ENCODE measurements around the gene GREB1.

The GREB1 gene

DNA sequence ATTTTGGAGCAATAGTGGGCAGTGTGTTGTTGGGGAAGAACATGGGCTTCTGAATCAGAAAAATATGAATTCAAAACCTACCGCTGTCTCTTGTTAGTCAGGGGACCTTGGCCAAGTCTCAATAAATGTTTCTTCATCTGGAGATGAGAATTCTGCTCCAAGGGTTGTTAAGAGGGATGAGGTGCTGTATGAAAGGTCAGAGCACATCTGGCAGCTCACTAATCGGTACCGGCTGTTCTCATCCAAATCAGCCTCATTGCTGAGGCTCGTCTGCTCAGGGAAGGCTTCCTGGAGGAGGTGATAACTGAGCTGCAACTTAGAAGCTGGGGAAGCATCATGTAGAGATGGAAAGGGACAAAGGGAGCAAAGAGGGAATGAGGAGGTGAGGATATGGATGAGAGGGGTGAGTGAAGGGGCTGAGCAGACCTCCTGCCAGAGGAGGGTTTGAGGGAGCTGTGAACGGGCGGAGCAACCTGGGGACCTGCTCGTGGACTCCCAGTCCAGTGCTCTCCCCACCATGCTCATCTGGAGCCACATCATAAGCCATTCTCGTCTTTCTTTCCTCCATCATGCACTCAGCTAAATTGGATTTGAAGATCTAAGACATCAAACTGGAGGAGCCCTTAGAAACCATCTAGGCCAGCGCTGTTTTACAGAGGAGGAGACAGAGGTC lies 47.4 kb downstream of the GREB1 start:
- no peak for DNase-seq (ENCODE audit: low read depth in 2 of 2)

DNA sequence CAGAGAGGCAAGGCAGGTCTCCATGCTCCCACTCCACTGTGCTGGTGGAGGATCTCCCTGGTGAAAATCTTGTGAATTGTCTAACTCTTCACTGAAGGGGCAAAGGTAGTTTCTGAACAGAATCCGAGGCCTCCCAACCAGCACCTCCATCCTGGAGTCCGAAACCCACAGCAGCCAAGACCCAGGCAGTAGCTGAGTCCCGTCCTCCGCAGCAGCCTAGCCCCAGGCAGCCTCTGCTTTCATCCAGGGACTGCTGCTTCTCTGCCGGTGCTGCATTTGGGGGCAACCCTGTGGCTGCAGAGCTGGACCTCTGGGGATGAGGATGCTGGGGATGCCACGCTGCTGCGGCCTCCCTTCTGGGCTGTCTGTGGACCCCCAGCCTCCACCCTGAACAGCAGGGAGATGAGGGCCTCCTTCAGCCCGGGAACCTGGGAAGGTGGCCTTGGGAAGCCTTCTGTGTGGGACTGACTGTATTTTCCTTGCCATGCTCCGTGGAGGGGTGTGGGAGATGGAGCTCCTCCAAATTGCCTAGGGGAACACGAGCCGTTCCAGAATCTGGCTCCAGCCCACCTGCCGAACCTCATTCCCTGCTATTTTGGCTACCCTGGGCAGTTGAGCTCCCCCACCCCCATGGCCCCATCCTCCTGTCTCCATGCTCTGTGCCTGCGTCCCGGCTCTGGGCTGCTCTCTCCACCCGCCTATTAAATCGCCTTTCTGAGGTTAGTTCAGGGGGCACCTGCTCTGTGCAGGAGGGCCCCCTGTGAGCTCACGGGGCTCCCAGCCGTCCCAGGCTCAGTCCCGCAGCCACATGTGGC lies 48.2 kb downstream of the GREB1 start:
- DNase-seq (ENCODE audit: low read depth in 2 of 2): no peak

GRCh38 chr2:11582612-11582861 lies 48.7 kb downstream of the GREB1 start:
- no peak for DNase-seq (ENCODE audit: low read depth in 2 of 2)

- DNase-seq (ENCODE audit: low read depth in 2 of 2): peak; percentile 45 to 59
Measured at GRCh38 chr2:11582862-11583752, 49.3 kb downstream of the GREB1 start.

DNA sequence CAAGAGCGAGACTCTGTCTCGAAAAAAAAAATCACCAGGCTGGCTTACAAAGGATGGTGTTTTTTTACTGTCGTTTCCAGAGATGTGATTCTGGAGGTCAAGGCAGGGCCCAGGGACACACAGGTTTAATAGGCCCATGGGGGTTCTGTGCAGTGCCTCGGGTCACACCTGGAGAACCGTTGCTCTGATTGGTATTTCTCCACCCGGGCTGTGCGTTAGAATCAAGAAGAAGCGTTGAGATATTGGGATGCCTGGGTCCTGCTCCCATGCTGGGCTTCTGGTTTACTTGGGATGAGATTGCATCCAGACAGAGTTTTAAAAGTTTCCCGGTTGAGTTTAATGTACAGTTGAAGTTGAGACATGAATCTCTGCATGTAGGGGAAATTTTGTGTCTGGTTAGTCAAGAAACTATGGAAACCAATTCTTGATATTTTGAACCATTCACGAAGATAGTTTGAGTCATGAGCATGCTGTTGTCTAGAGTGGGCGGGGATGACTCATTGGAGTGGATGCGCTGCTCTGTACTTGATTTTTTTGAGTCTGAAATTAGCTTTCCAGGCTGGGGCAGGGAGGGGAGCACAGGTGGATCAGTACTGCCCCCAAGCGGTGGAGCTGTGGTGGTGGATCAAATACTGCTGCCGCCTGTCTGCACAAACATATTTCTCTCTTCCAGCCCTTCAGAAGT lies 50.1 kb downstream of the GREB1 start:
- peak; percentile 81 to 83 for DNase-seq (ENCODE audit: low read depth in 2 of 2)

- no peak for DNase-seq (ENCODE audit: low read depth in 2 of 2)
Measured at GRCh38 chr2:11584525-11585056, 50.7 kb downstream of the GREB1 start.

GRCh38 chr2:11585071-11585470 lies 51.2 kb downstream of the GREB1 start:
- DNase-seq (ENCODE audit: low read depth in 2 of 2): no peak

- no peak for DNase-seq (ENCODE audit: low read depth in 2 of 2)
Measured at GRCh38 chr2:11588228-11589110, 54.6 kb downstream of the GREB1 start.

- DNase-seq (ENCODE audit: low read depth in 2 of 2): no peak
Measured at GRCh38 chr2:11589316-11589940, 55.6 kb downstream of the GREB1 start.

GRCh38 chr2:11590193-11590592 lies 56.3 kb downstream of the GREB1 start:
- DNase-seq (ENCODE audit: low read depth in 2 of 2): no peak

DNA sequence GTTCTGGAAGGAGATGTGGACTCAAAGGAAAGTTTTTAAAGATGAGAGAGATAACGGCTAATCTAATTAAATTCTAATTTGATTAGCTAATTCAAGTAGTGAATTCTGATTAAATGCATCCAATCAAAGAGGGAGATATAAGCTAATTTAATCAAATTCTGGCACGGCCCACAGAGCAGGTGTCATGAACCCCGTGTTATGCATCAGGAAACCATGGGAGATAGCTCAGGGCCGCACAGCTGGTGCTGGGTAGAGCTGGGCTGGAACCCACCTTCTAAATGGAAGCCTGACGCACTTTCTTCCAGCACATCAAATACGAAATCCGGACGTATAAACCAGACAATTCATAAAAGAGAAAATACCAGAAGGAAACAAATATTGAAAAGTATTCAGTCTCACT lies 57.2 kb downstream of the GREB1 start:
- DNase-seq (ENCODE audit: low read depth in 2 of 2): no peak

- DNase-seq (ENCODE audit: low read depth in 2 of 2): no peak
Measured at GRCh38 chr2:11592671-11593574, 59.1 kb downstream of the GREB1 start.

- no peak for DNase-seq (ENCODE audit: low read depth in 2 of 2)
Measured at GRCh38 chr2:11596801-11597200, 63.0 kb downstream of the GREB1 start.

- no peak for DNase-seq (ENCODE audit: low read depth in 2 of 2)
Measured at GRCh38 chr2:11597538-11598225, 63.8 kb downstream of the GREB1 start.

DNA sequence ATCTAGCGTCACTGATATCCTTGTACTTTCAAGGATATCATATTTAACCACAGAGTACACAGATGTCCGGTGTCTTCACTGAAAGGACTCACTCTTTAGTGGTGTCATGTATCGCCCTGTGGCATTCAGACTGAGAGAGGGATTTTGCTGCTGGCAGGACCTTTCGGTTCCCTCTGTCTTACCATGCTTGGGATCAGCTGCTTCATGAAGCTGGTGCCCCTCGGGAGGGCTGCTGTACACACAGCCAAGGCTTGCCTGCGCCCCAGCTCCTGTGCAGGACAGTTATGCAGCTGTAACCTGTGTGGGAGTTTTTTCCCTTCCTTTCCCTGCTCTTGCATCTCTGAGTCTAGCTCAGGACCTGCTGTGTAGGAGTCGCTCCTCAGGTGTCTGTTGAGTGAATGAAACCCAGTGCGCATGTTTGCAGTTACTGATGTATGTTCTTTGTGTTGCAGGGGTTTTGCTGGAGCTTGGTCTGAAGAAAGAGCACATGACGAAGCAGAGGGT lies 64.4 kb downstream of the GREB1 start:
- no peak for DNase-seq (ENCODE audit: low read depth in 2 of 2)

DNA sequence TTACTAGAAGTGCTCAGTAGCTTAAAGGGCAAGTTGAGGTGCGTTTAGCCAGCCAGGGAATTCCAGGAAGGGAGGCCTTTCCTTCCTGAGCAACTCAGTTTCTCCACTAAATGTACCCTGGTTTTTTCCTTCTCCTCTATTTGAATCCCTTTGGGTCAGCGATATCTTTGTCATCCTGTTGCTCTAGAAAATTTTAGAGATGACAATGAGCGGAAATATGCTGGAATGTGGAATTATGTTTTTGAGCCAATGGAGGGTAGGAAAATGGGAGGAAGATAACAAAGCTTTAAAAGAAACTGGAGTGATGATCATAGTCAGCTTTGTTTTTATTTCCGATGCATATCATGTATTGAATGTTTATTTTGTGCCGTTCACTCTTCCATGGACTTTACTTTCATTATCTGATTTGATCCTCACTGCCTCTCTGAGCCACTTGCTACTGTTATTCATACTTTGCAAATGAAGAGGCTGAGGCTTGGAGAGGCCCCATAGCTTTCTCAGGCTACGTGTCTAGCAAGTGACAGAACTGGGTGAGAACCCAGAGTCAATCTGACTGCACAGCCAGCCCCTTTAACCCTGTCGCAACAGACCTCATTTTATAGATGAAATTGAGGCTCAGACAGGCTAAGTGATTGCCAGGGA lies 68.8 kb downstream of the GREB1 start:
- DNase-seq (ENCODE audit: low read depth in 2 of 2): no peak

- DNase-seq (ENCODE audit: low read depth in 2 of 2): no peak
Measured at GRCh38 chr2:11610624-11611242, 76.9 kb downstream of the GREB1 start.

All from stimulated activated CD8-positive, alpha-beta memory T cell treated with anti-CD3 and anti-CD28 coated beads, Interleukin-2, amount 100 ng/mL, for 48 hours (primary cell).